WTC11 (cell line): Measurements from ENCODE around the gene CCL2.

ENCODE experiments used
- ATF1 ChIP-seq: sonication (generic); formaldehyde crosslinking; IDR thresholded peaks from 2 replicates; pipeline ENCODE4 v1.8.1; 2023; ENCODE audit warnings: mild to moderate bottlenecking, moderate library complexity, missing genetic modification reagents
- CREB1 ChIP-seq: sonication (generic); formaldehyde crosslinking; IDR thresholded peaks from 2 replicates; pipeline ENCODE4 v1.8.0; 2023; ENCODE audit warnings: mild to moderate bottlenecking, missing genetic modification reagents
- CTCF ChIP-seq: fragments of 200-600 bp; IDR thresholded peaks from 2 replicates; pipeline ENCODE4 v1.8.0; 2022; ENCODE audit warnings: antibody characterized with exemption
- FOXK1 ChIP-seq: sonication (generic); formaldehyde crosslinking; IDR thresholded peaks from 2 replicates; pipeline ENCODE4 v1.8.0; 2022; ENCODE audit warnings: mild to moderate bottlenecking, moderate library complexity, missing genetic modification reagents
- JUN ChIP-seq: sonication (generic); formaldehyde crosslinking; IDR thresholded peaks from 2 replicates; pipeline ENCODE4 v1.8.0; 2023; ENCODE audit warnings: mild to moderate bottlenecking, missing genetic modification reagents
- MAX ChIP-seq: sonication (generic); formaldehyde crosslinking; IDR thresholded peaks from 2 replicates; pipeline ENCODE4 v1.8.0; 2022; ENCODE audit warnings: mild to moderate bottlenecking, missing genetic modification reagents
- NR1H2 ChIP-seq: sonication (generic); formaldehyde crosslinking; IDR thresholded peaks from 2 replicates; pipeline ENCODE4 v1.9.0; 2021; ENCODE audit warnings: mild to moderate bottlenecking, moderate library complexity, missing genetic modification reagents
- NR2C2 ChIP-seq: sonication (generic); formaldehyde crosslinking; IDR thresholded peaks from 2 replicates; pipeline ENCODE4 v1.8.0; 2022; ENCODE audit warnings: mild to moderate bottlenecking, missing genetic modification reagents
- RELA ChIP-seq: sonication (generic); formaldehyde crosslinking; IDR thresholded peaks from 2 replicates; pipeline ENCODE4 v1.8.1; 2022; ENCODE audit warnings: missing genetic modification reagents, mild to moderate bottlenecking, borderline replicate concordance
- ZNF232 ChIP-seq: sonication (generic); formaldehyde crosslinking; IDR thresholded peaks from 2 replicates; pipeline ENCODE4 v1.8.0; 2022; ENCODE audit warnings: mild to moderate bottlenecking, missing genetic modification reagents

- TF ChIP-seq MAX (CRISPR knock-in tag) (no peak), CTCF (no peak), JUN (CRISPR knock-in tag) (no peak), ATF1 (CRISPR knock-in tag) (no peak), ZNF232 (no peak), CREB1 (no peak), NR2C2 (CRISPR knock-in tag) (no peak), NR1H2 (no peak), FOXK1 (CRISPR knock-in tag) (no peak), RELA (CRISPR knock-in tag) (no peak)
These were observed 756 bp downstream of the CCL2 start for GRCh38 chr17:34255841-34256240.
